ENCODE data around the gene SFRP5. TPM values are rescaled to one million over a fixed set of nuclear protein-coding genes. Genes with fewer than 3 reads are reported as not detected.

SFRP5 gene
- total and polyA plus RNA-seq, 10 of the 15 experiments (the other 5 are each of a cell fraction or from before 2014, with no cell fraction given), result not detected

GRCh38 chr10:97785231-97785630 lies 13.4 kb upstream of the SFRP5 start:
- POLR2A ChIA-PET, result no interaction called here
- RAD21 ChIA-PET (ENCODE audit: unreplicated experiment), result no interaction called here
- Histone ChIP-seq H3K36me3 (ENCODE audit: control insufficient read depth in 2 of 2, insufficient read depth in 2 of 2, low read length in 1 of 2) (no peaks in the 10 kb centered on the region), H3K4me3 (no peak overlapping the region), H3K9ac (ENCODE audit: control insufficient read depth, insufficient read depth, low read length) (no peak overlapping the region), H3K27me3 (replicated peaks in 1 of 2; ENCODE audit: control insufficient read depth in 2 of 2, insufficient read depth in 2 of 2, low read length in 1 of 2) (peaks cover 0 to 3% of the 10 kb centered on the region in 2 experiments; a peak in 1 of 4 replicates), H3K9me3 (replicated peaks; ENCODE audit: control insufficient read depth, insufficient read depth, low read length) (no peaks in the 10 kb centered on the region), H3K4me1 (ENCODE audit: control insufficient read depth, insufficient read depth, low read length) (no peaks in the 10 kb centered on the region), H3K79me2 (ENCODE audit: control insufficient read depth, insufficient read depth, low read length) (no peaks in the 10 kb centered on the region), H3K4me2 (ENCODE audit: control insufficient read depth, insufficient read depth) (no peak overlapping the region), H4K20me1 (ENCODE audit: control insufficient read depth, insufficient read depth) (no peaks in the 10 kb centered on the region), H3K27ac (ENCODE audit: control insufficient read depth, insufficient read depth) (no peak overlapping the region), H2AFZ (ENCODE audit: control insufficient read depth, low read depth, low read length) (no peak overlapping the region)
- WGBS (ENCODE audit: insufficient coverage, insufficient replicate concordance, low lambda C conversion rate, missing lambda C conversion rate), result 59% methylated on average over 5 of the region's 5 CpGs
- DNase-seq (ENCODE audit: low read depth, low spot score) (no peak), FAIRE-seq (no peak), ATAC-seq (no peak)
- SMC1A ChIA-PET (ENCODE audit: uncharacterized antibody, unreplicated experiment), result no interaction called here
- in situ Hi-C loops (cut with MboI), result no loop called here
- TF ChIP-seq RAD21 (IDR thresholded peaks at IDR 0.05; ENCODE audit: insufficient read depth, low read depth, low read length) (no peak), RELB (IDR thresholded peaks at IDR 0.05; ENCODE audit: low read depth) (no peak), HCFC1 (IDR thresholded peaks at IDR 0.05; ENCODE audit: low read length) (no peak), SIX5 (IDR thresholded peaks at IDR 0.05; ENCODE audit: low read depth, low read length, severe bottlenecking) (no peak), ZZZ3 (IDR thresholded peaks at IDR 0.05; ENCODE audit: control insufficient read depth, insufficient read length, low read depth) (no peak), NR2F1 (conservative IDR thresholded peaks at IDR 0.05) (no peak), EGR1 (IDR thresholded peaks at IDR 0.05; ENCODE audit: borderline replicate concordance in 1 of 2, low read depth in 2 of 2, low read length in 2 of 2) (no peak), ESRRA (IDR thresholded peaks at IDR 0.05; ENCODE audit: low read length) (no peak)
- BruUV-seq (replicated peaks), result no TSS peak
- CTCF ChIA-PET, result interaction anchor here (0.9 kb wide), 1 partner anchor 256 kb away, joined by 3 read pairs; no protein-coding TSS in a partner anchor
- intact Hi-C loops (cut with micrococcal nuclease; ENCODE audit: unreplicated experiment), result no loop called here
